OCI-LY7 (cell line): ENCODE results near the gene OPCML. TPM values are rescaled to one million over a fixed set of nuclear protein-coding genes. Genes with fewer than 3 reads are reported as not detected.

Experiments used
- BruUV-seq: library from RNA; stranded (reverse); fragments of 400-500 nt; replicated peaks from 2 replicates; lab custom pipeline; 2021; lab: Mats Ljungman, UMichigan
- CTCF ChIA-PET: fragments of 300-600 bp; sonication (Branson Sonifier 250); formaldehyde crosslinking; loops from one replicate; lab custom pipeline; 2022; ENCODE audit warnings: antibody characterized with exemption; ENCODE audit not compliant: unreplicated experiment; lab: Charles Lee
- POLR2A ChIA-PET: fragments of 300-600 bp; sonication (Branson Sonifier 250); formaldehyde crosslinking; loops from one replicate; lab custom pipeline; 2022; ENCODE audit warnings: antibody characterized with exemption; lab: Charles Lee
- DNase-seq: peaks from one replicate; pipeline ENCODE4 v3.0.0-alpha.2; 2015; ENCODE audit warnings: low spot score
- H2AFZ ChIP-seq: fragments of 200-600 bp; sonication (generic), shearing (Covaris generic); 2 replicates; pipeline ENCODE4 v1.6.1; 2014; ENCODE audit warnings: mild to moderate bottlenecking, antibody characterized with exemption, low read length, moderate library complexity
- H3K27ac ChIP-seq: fragments of 200-600 bp; sonication (generic); 2 replicates; pipeline ENCODE4 v1.5.1; 2014; ENCODE audit warnings: mixed run types, low read depth, mild to moderate bottlenecking, moderate library complexity, low read length, inconsistent platforms; ENCODE audit not compliant: poor library complexity, severe bottlenecking
- H3K36me3 ChIP-seq: fragments of 200-600 bp; sonication (generic); 2 replicates; pipeline ENCODE4 v1.6.1; 2014; ENCODE audit warnings: mild to moderate bottlenecking, antibody characterized with exemption, low read length, moderate library complexity, mixed read lengths; ENCODE audit not compliant: insufficient read depth
- H3K4me1 ChIP-seq: fragments of 200-600 bp; sonication (generic); 2 replicates; pipeline ENCODE4 v1.5.1; 2014; ENCODE audit warnings: mild to moderate bottlenecking, low read length; ENCODE audit not compliant: insufficient read depth, poor library complexity, severe bottlenecking
- H3K4me2 ChIP-seq: fragments of 200-600 bp; sonication (generic); 2 replicates; pipeline ENCODE4 v1.6.1; 2014; ENCODE audit warnings: mild to moderate bottlenecking, low read length
- H3K4me3 ChIP-seq: fragments of 200-600 bp; sonication (generic); 2 replicates; pipeline ENCODE4 v1.5.1; 2014; ENCODE audit warnings: mild to moderate bottlenecking, low read depth, low read length; ENCODE audit not compliant: poor library complexity, severe bottlenecking
- H3K79me2 ChIP-seq: fragments of 200-600 bp; sonication (generic); 2 replicates; pipeline ENCODE4 v1.6.1; 2016; ENCODE audit warnings: low read depth, mild to moderate bottlenecking, low read length, moderate library complexity, mixed read lengths; ENCODE audit not compliant: insufficient read depth
- H3K9me2 ChIP-seq: fragments of 200-600 bp; sonication (generic); 2 replicates; pipeline ENCODE4 v1.6.1; 2016; ENCODE audit warnings: mild to moderate bottlenecking, low read length, mixed read lengths; ENCODE audit not compliant: insufficient read depth
- H3K9me3 ChIP-seq: fragments of 200-600 bp; sonication (generic); 2 replicates; pipeline ENCODE4 v1.6.1; 2014; ENCODE audit warnings: mild to moderate bottlenecking, mixed run types, low read length, mixed read lengths
- H4K20me1 ChIP-seq: fragments of 200-600 bp; sonication (generic); 2 replicates; pipeline ENCODE4 v1.6.1; 2014; ENCODE audit warnings: mild to moderate bottlenecking, antibody characterized with exemption, low read length, moderate library complexity, mixed read lengths; ENCODE audit not compliant: insufficient read depth
- EZH2phosphoT487 ChIP-seq: fragments of 200-600 bp; sonication (generic); IDR thresholded peaks from 2 replicates; pipeline ENCODE4 v1.6.1; 2018; ENCODE audit warnings: low read depth, borderline replicate concordance, mild to moderate bottlenecking, mixed run types, antibody characterized with exemption, low read length, moderate library complexity, mixed read lengths
- intact Hi-C: fragments of 100-400 bp; cut with micrococcal nuclease; formaldehyde crosslinking; loops from one replicate; pipeline ENCODE4 v1.10.0; 2022; ENCODE audit not compliant: unreplicated experiment
- total RNA-seq, 2 experiments: library from RNA; depleted of rRNA in 1 of 2; stranded (reverse); fragments of >200 nt in 1 of 2; shearing (Covaris generic) in 1 of 2; gene quantifications; 2 replicates each; pipeline ENCODE4 v1.2.3, GENCODE V29; 2014 to 2022
- TF ChIP-seq, protein P1 (sequence below): fragments of 200-600 bp; sonication (generic); conservative IDR thresholded peaks from 2 replicates; pipeline ENCODE4 v1.5.1; 2014; ENCODE audit warnings: mild to moderate bottlenecking, antibody characterized with exemption, low read length, moderate library complexity, mixed read lengths

The OPCML gene
- total RNA-seq, 2 experiments from 2014 or later: not detected

DNA sequence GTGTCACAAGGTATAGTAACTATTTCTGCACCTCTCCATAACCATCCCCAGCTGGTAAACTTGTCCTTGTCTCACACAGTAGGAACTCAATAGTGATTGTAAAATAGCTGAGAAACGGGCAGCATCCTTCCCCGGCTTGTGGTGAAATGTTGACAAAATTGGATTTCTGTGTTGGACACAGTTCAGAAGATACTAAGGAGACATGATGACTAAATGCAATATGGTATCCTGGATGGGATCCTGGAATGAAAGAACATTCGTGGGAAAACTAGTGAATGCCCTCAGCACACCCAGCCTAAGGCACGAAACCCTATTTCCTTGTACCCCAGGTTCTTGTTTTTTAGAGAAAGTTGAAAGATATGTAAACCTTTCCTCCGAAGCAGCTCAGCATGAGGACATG is 18.8 kb upstream of the OPCML start:
- Histone ChIP-seq H3K79me2 (no peaks in the 10 kb centered on the region), H3K4me1 (no peaks in the 10 kb centered on the region), H2AFZ (no peak overlapping the region), H3K36me3 (no peaks in the 10 kb centered on the region), H3K4me2 (no peak overlapping the region), H3K27ac (no peak overlapping the region), H4K20me1 (no peaks in the 10 kb centered on the region), H3K4me3 (no peak overlapping the region), H3K9me3 (no peaks in the 10 kb centered on the region), H3K9me2 (no peaks in the 10 kb centered on the region)
- DNase-seq: no peak
- ChIA-PET CTCF (no interaction called here), POLR2A (no interaction called here)
- intact Hi-C loops: no loop called here
- no peak for TF ChIP-seq EZH2phosphoT487
- TF ChIP-seq, protein P1, sequence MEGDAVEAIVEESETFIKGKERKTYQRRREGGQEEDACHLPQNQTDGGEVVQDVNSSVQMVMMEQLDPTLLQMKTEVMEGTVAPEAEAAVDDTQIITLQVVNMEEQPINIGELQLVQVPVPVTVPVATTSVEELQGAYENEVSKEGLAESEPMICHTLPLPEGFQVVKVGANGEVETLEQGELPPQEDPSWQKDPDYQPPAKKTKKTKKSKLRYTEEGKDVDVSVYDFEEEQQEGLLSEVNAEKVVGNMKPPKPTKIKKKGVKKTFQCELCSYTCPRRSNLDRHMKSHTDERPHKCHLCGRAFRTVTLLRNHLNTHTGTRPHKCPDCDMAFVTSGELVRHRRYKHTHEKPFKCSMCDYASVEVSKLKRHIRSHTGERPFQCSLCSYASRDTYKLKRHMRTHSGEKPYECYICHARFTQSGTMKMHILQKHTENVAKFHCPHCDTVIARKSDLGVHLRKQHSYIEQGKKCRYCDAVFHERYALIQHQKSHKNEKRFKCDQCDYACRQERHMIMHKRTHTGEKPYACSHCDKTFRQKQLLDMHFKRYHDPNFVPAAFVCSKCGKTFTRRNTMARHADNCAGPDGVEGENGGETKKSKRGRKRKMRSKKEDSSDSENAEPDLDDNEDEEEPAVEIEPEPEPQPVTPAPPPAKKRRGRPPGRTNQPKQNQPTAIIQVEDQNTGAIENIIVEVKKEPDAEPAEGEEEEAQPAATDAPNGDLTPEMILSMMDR: no peak
- BruUV-seq: no TSS peak

DNA sequence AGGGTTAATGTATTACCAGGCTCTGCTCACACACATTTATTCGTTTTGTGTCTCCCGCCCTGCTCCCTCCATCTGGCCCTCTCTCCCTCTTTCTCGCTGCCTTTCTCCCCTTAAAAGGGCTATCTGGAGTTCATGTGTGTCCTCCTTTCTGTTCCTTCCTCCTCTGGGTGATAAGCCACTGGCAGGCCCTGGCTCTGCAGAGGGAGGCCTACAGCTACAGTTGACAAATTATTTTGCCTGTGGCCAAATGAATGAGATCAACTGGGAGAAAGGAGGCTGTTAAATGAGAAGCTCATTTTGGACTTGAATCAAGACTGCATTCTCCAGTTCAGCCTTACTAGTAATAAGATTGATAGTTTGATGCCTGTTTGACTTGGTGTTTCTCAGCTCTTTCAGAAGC is 17.5 kb upstream of the OPCML start:
- Histone ChIP-seq H3K4me2 (no peak overlapping the region), H3K79me2 (no peaks in the 10 kb centered on the region), H3K9me3 (no peaks in the 10 kb centered on the region), H3K4me3 (no peak overlapping the region), H4K20me1 (no peaks in the 10 kb centered on the region), H2AFZ (no peak overlapping the region), H3K36me3 (no peaks in the 10 kb centered on the region), H3K27ac (no peak overlapping the region), H3K9me2 (no peaks in the 10 kb centered on the region), H3K4me1 (peaks cover 6% of the 10 kb centered on the region)
- POLR2A ChIA-PET: interaction anchor here (1.0 kb wide), 1 partner anchor 19 kb away, joined by 3 read pairs; no protein-coding TSS in a partner anchor
- TF ChIP-seq, protein P1: no peak
- TF ChIP-seq EZH2phosphoT487: no peak
- intact Hi-C loops: no loop called here
- DNase-seq: no peak
- no TSS peak for BruUV-seq
- CTCF ChIA-PET: no interaction called here

GRCh38 chr11:133548641-133549040 is 16.3 kb upstream of the OPCML start:
- ChIA-PET POLR2A (no interaction called here), CTCF (no interaction called here)
- no peak overlapping the region for H3K4me3 ChIP-seq
- H3K4me2 ChIP-seq: no peak overlapping the region
- H4K20me1 ChIP-seq: no peaks in the 10 kb centered on the region
- intact Hi-C loops: no loop called here
- no peak for TF ChIP-seq EZH2phosphoT487
- TF ChIP-seq, protein P1: no peak
- no peak overlapping the region for H2AFZ ChIP-seq
- no TSS peak for BruUV-seq
- peaks cover 6% of the 10 kb centered on the region for H3K4me1 ChIP-seq
- no peaks in the 10 kb centered on the region for H3K9me3 ChIP-seq
- H3K9me2 ChIP-seq: no peaks in the 10 kb centered on the region
- DNase-seq: no peak
- no peak overlapping the region for H3K27ac ChIP-seq
- no peaks in the 10 kb centered on the region for H3K36me3 ChIP-seq
- no peaks in the 10 kb centered on the region for H3K79me2 ChIP-seq
